ENCODE measurements around the gene EPHA8.

Gene EPHA8

DNA sequence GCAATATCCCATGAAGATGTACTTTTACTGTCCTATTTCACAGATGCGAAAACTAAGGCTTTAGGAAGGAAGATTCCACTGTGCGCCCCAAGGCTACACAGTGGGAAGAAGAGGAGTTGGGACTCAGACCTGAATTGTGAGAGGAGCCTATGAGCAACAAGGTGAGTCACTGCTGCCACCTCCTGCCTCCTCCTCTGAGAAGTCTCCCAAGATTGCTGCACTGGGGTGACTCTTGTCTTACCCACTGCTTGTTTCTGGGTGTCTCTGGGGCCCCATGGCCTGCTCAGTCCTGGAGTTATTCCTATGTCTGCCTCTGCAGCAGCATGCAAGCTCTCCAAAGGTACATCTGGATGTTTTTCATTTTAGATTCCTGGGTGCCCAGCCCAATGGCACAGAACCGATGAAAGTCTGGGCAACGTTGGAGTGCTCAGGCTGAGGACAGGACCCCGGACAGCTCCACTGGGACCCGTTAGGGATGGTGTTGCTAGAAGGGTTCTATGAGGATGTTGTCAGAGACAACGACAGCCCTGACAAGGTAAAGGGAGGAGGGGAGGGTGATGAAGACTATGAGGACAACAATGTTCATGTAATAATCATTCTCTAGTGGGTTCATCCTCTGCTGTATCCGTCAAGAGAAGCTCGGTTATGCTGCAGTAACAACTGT lies 62.1 kb downstream of the EPHA8 start:
- POLR2A ChIA-PET: no interaction called here
- DNase-seq (ENCODE audit: extremely low spot score): no peak
- CTCF ChIA-PET: no interaction called here
- TF ChIP-seq FOXK2 (IDR thresholded peaks at IDR 0.05): no peak
- TF ChIP-seq SP1 (IDR thresholded peaks at IDR 0.05): no peak
- no peak for TF ChIP-seq ARNT (IDR thresholded peaks at IDR 0.05)
- no peak for TF ChIP-seq ELF4 (IDR thresholded peaks at IDR 0.05)
- no peak for TF ChIP-seq BHLHE40 (IDR thresholded peaks at IDR 0.05; ENCODE audit: borderline replicate concordance)
- no peak for TF ChIP-seq FOXA1 (IDR thresholded peaks at IDR 0.05)
- no peak for TF ChIP-seq NFRKB (IDR thresholded peaks at IDR 0.05)
- TF ChIP-seq SUZ12 (IDR thresholded peaks at IDR 0.05): no peak
- TF ChIP-seq, protein P1, sequence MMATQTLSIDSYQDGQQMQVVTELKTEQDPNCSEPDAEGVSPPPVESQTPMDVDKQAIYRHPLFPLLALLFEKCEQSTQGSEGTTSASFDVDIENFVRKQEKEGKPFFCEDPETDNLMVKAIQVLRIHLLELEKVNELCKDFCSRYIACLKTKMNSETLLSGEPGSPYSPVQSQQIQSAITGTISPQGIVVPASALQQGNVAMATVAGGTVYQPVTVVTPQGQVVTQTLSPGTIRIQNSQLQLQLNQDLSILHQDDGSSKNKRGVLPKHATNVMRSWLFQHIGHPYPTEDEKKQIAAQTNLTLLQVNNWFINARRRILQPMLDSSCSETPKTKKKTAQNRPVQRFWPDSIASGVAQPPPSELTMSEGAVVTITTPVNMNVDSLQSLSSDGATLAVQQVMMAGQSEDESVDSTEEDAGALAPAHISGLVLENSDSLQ (IDR thresholded peaks at IDR 0.05): no peak
- TF ChIP-seq FOXM1 (IDR thresholded peaks at IDR 0.05; ENCODE audit: borderline replicate concordance): no peak
- TF ChIP-seq L3MBTL2 (conservative IDR thresholded peaks at IDR 0.05): no peak
- no peak for TF ChIP-seq HDGF (IDR thresholded peaks at IDR 0.05; ENCODE audit: borderline replicate concordance)
- no peak for TF ChIP-seq LEF1 (IDR thresholded peaks at IDR 0.05; ENCODE audit: borderline replicate concordance)
- no peak for TF ChIP-seq TARDBP (IDR thresholded peaks at IDR 0.05)

DNA sequence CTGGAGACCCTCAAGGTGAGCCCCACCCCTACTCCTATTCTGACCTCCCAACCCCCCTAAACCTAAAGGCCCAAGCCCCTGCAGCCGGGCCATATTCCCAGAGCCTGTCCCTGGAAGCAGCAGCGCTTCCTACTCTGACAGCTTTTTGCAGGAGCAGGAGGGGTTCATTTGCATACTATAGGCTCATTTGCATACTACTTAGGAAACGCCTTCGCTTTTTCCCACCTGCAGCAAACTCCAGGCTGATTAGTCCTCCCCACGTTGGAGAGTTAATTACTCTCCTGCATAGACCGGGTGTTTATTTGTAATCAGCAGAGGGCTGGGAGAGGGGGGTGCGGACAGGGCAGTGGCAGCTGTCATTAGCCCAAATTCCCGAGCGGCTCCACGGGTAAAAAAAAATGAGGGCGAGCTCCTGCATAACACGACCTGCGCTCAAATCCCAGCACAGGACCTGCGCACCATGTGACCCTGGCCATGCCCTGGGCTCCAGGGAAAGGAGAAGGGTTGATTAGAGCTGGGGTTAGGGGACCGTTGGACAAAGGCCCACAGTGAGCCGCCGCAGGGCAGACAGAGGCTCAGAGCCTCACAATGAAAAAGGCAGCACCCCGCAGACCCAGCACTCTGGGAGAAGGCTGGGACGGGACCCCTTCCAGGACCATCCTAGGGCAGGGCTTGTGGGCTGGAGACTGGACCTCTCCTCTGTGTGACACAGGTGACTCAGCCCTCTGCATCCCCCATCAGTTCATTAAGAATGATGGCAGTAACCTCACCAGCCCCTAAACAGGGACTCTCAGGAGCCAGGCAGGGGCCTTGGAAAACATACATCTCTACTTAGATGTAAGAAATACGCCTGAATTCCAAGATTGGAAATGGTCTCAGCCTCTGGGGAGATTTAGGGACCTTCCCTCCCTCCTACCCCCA lies 63.2 kb downstream of the EPHA8 start:
- CTCF ChIA-PET: no interaction called here
- POLR2A ChIA-PET: no interaction called here
- DNase-seq (ENCODE audit: extremely low spot score): no peak

DNA sequence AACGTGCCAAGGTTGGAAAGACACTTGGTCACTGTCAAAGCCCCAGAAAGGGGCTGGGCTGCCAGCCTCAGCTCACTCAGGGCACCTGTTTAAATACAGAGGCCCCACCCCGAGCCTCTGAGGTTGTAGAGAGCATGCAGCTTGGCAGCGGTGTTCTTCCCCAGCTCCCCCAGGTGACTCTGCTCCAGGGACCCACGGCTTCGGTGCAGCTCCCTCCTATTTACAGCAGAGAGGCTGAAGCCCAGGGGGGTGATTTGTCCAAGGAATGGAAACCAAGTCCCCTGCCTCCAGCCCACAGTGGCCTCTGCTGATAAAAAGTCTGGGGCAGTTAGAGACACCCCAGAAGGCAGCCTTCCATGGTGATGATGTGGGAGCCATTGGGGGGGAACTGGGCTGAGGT lies 64.0 kb downstream of the EPHA8 start:
- no peak for DNase-seq (ENCODE audit: extremely low spot score)
- CTCF ChIA-PET: no interaction called here
- POLR2A ChIA-PET: no interaction called here
- TF ChIP-seq FOXK2 (IDR thresholded peaks at IDR 0.05) (no peak), ELF4 (IDR thresholded peaks at IDR 0.05) (no peak), HDGF (IDR thresholded peaks at IDR 0.05; ENCODE audit: borderline replicate concordance) (no peak), FOXA1 (IDR thresholded peaks at IDR 0.05) (no peak), SUZ12 (IDR thresholded peaks at IDR 0.05) (no peak), BHLHE40 (IDR thresholded peaks at IDR 0.05; ENCODE audit: borderline replicate concordance) (no peak), NFRKB (IDR thresholded peaks at IDR 0.05) (no peak), ZNF384 (IDR thresholded peaks at IDR 0.05) (no peak), CTBP1 (IDR thresholded peaks at IDR 0.05; ENCODE audit: borderline replicate concordance) (no peak), ARNT (IDR thresholded peaks at IDR 0.05) (no peak)

More for the DNA sequence above, 63.2 kb downstream of the EPHA8 start:
- TF ChIP-seq BHLHE40 (IDR thresholded peaks at IDR 0.05; ENCODE audit: borderline replicate concordance): no peak
- no peak for TF ChIP-seq SP1 (IDR thresholded peaks at IDR 0.05)
- no peak for TF ChIP-seq SUZ12 (IDR thresholded peaks at IDR 0.05)
- TF ChIP-seq FOXK2 (IDR thresholded peaks at IDR 0.05): no peak

DNA sequence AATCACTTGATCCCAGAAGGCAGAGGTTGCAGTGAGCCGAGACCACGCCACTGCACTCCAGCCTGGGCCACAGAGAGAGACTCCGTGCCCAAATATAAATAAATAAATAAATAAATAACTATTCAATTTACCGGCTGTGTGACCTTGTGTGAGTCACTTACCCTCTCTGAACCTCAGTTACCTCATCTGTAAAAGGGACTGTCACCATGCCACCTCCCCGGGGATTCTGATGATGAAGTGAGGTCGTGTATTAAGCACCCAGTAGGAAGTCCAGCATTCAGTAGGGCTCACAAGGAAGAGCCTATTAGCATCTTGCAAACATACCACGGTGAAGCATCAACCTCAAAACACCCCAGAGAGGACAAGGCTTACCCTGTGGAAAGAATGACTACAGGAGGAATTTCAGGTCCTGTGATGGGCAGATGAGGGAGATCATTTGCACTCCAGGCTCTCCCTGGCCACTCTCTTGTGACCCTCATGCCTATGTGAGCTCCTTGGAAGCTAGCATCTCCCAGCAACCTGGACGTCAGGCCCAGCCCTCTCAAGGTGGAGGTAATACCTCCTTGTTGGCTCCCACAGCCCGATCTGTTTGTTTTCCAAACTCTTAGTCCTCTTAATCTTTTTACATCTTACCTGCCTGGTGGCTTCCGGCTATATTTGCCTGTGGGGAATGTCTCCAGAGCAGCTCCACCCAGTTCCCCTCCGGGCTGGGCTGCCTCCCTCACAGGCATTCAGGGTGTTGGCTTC lies 65.6 kb downstream of the EPHA8 start:
- no peak for DNase-seq (ENCODE audit: extremely low spot score)
- ChIA-PET POLR2A (no interaction called here), CTCF (no interaction called here)
- TF ChIP-seq L3MBTL2 (conservative IDR thresholded peaks at IDR 0.05): no peak
- TF ChIP-seq SUZ12 (IDR thresholded peaks at IDR 0.05): no peak
- no peak for TF ChIP-seq ZNF384 (IDR thresholded peaks at IDR 0.05)
- TF ChIP-seq SP1 (IDR thresholded peaks at IDR 0.05): no peak
- no peak for TF ChIP-seq NFRKB (IDR thresholded peaks at IDR 0.05)
- TF ChIP-seq, protein P1 (IDR thresholded peaks at IDR 0.05): no peak
- TF ChIP-seq FOXM1 (IDR thresholded peaks at IDR 0.05; ENCODE audit: borderline replicate concordance): no peak
- no peak for TF ChIP-seq HDGF (IDR thresholded peaks at IDR 0.05; ENCODE audit: borderline replicate concordance)
- TF ChIP-seq BHLHE40 (IDR thresholded peaks at IDR 0.05; ENCODE audit: borderline replicate concordance): no peak
- TF ChIP-seq TARDBP (IDR thresholded peaks at IDR 0.05): no peak
- TF ChIP-seq ARNT (IDR thresholded peaks at IDR 0.05): no peak
- no peak for TF ChIP-seq CTBP1 (IDR thresholded peaks at IDR 0.05; ENCODE audit: borderline replicate concordance)
- TF ChIP-seq FOXA1 (IDR thresholded peaks at IDR 0.05): no peak
- TF ChIP-seq ELF4 (IDR thresholded peaks at IDR 0.05): no peak
- no peak for TF ChIP-seq FOXK2 (IDR thresholded peaks at IDR 0.05)
- no peak for TF ChIP-seq LEF1 (IDR thresholded peaks at IDR 0.05; ENCODE audit: borderline replicate concordance)

DNA sequence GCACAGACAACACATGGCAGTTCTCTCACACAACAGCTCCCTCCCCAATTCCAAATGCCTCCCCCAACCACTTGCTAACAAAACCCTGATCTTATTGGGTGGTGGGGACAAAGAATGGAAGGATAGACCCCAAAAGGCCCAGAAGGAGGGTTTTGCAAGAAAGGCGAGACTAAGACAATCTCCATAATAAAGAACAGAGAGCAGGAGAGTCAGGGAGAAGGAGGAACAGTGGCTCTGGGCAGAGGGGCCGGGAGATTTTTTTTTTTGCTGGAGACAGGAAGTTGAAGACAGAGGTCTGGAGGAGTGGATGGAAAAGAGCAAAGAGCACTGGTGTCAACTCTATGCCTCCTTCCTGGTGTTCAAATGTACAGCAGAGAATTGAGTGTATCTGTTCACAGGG lies 66.6 kb downstream of the EPHA8 start:
- no peak for DNase-seq (ENCODE audit: extremely low spot score)
- ChIA-PET POLR2A (no interaction called here), CTCF (no interaction called here)
- TF ChIP-seq ARNT (IDR thresholded peaks at IDR 0.05) (no peak), CTBP1 (IDR thresholded peaks at IDR 0.05; ENCODE audit: borderline replicate concordance) (no peak), L3MBTL2 (conservative IDR thresholded peaks at IDR 0.05) (no peak), NFRKB (IDR thresholded peaks at IDR 0.05) (no peak), FOXA1 (IDR thresholded peaks at IDR 0.05) (no peak), SP1 (IDR thresholded peaks at IDR 0.05) (no peak), BHLHE40 (IDR thresholded peaks at IDR 0.05; ENCODE audit: borderline replicate concordance) (no peak), SUZ12 (IDR thresholded peaks at IDR 0.05) (no peak), ELF4 (IDR thresholded peaks at IDR 0.05) (no peak)
